T-helper 1 cell (primary cell): ENCODE measurements around the gene DAPK2.
"Not testable (repeated sequence)": the region's sequence is repeated elsewhere in the genome, so short reads cannot be mapped to it uniquely, and the experiment has no call there.

ENCODE experiments used
- DNase-seq, 5 donors: peaks; one replicate each; pipeline ENCODE4 v3.0.0-alpha.2; 2012 to 2020
- total RNA-seq, 4 donors: gene quantifications; one replicate each; lab custom pipeline; 2026; lab: John Stamatoyannopoulos, UW

The DAPK2 gene
- total RNA-seq = 1.3 to 5.8 (median 4.3) reads per million in 4 donors

DNA sequence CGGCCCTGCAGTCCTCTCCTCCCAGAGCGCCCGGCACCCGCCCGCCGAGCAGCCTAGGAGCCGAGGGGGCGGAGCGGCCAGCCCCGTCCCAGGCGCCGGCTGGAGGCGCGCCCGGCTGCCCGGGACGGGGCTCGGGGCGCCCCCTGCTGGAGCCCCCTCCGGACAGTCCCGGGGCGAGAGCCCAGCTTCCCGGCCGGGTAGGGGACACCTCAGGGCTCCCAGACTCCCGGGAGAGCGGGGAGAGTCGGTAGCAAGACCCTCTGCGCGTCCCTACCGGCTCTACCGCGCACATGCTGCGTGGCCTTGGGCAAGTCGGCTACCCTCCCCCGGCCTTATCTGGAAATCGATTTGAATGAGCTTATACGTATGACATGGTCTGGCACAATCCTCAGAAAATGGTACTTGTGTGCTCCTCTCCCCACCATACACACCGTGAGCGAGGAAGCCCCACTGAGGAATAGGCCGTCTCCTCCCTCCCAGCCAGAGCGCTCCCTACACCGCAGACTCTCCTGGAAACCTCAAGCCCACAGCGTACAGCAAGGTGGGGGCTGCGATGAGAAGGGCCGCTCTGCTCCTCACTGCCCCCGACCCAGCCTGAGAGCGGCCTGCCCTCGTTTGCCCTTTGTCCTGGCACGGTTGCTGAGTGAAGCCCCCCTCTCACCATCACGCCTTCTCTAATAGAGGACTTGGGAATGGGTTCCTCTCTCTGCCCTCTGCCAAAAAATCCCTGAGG is at the start of gene DAPK2:
Gene DAPK2, minus strand, starts transcription at position 65 of the 733 bp plus-strand sequence. CDS start 6,224 bp downstream, outside the sequence.
- DNase-seq = peak; percentile 40 to 70 (median 48)

DNA sequence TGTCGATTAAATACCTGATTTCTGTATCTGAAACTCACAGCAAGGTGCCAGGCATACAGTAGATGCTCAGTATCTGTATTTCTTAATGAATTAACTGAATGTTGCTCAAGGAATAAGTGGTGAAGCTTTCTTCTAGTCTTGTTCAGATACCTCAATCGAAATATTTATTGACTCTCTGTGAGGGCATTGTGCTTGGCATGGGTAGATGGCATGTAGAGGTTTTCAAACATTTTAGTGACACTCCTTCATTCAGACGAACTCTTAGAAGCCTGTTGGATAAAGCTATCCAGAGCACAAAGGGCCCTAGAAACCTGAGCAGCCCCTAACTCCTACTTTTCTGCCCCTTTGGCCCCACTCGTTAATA is 49.1 kb upstream of the DAPK2 start:
- no peak for DNase-seq

DNA sequence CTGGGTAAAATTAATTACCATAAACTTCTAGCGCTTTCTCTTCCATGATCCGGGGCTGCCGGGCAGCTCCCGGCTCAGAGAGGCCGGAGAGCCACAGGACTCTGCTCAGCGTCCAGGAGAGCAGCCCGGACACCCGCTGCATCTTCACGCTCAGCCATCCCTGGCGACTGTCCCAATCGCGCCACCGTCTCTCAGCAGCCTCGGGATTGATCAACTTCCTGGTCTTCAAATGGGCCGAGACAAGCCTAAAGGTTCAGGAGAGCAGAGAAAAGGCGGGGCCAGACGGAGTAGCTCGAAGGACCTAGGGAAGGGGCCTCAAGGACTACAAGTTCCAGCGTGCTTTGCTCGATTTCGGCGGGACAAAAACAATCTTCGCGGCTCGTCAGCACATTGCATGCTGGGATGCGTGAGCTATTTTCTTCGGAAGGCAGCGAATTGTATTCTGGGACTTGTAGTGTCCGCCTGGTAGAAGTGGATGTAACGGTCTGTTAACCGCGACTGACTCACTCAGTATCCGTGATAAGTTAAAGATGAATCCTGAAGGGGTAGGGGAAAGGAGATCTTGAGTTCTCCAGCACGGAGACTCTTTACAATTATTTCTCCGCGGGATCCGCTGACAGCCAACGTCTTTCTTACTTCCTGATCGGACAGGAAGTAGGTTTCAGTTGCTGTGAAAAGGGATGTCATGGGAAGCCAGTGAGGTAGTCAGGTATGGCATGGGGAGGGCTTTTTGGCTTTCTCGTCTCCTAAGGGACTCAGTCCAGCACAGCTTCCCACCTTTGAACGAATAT is 47.5 kb upstream of the DAPK2 start, which contains the start of gene CIAO2A:
Gene CIAO2A, minus strand, starts transcription at position 212 of the 791 bp plus-strand sequence. Its CDS starts 70 bp downstream, at position 142.
- peak; percentile 77 to 99 (median 87) for DNase-seq

DNA sequence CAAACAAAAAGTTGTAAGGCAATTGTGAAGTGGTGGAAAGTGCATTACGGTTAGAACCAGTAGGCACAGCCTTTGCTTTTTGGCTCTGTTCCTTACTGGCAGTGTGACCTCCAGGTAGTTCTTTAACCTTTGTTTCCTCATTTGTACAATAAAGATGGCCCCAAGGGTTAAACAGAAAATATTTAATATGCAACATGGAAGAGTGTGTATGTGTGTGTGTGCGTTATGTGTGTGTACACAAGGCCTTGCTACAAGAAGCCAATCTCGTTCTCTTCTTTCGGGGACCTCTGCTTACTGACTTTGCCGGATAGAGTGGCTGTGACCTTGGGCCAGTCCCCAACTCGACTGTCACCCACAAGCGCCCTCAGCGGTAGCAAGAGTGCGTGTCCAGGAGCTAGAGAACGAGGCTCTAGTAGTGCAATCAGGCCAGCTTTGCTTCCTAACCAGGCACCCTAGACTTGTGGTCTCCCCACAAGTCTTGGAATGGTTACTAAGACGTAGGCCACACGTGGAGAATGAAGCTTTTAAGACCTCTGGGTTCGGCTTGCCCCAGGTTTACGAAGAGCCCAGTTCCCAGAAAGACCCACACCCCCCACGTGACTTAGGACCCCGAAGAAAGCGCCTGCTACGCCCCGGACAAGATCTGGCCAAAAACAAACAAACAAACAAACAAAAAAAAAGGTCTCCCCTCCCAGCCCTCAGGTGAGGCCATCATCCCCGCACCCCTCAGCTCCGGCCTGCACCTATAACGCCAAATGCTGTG is 46.8 kb upstream of the DAPK2 start:
- DNase-seq = peak in 1 of 5 donors; percentile 62

DNA sequence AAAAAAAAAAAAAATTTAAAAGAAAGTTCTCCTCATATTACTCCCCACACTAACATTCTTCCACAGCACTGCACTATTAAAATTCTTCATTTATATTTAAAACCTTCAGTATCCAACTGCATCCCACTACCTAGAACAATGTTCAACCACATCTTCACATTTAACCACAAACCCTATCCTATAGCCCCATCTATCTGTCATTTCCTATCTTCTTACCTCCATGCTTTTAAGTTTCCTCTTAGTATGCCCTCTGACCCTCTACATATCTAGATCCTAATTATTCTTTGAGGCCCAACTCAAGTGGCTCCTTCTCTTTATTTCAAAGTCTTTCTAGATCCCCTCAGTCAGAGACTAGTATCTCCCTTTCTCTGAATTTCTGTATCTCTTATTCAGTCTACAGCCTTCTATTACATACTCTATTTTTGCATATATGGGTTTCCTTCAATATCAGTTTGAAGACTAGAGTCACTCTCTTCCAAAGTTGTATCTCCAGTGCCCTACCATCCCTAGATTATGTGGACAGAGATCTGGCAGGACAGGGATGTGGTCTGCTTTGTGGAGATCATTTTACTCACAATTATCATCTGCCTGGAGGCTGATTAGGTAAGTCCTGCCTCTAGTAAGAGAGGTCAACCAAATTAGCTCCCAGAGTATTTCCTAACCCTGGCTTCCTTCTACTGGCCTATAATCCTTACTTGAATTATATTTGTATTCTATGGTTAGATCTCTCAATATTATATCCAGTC is 46.0 kb upstream of the DAPK2 start:
- DNase-seq = peak in 1 of 5 donors; percentile 33

DNA sequence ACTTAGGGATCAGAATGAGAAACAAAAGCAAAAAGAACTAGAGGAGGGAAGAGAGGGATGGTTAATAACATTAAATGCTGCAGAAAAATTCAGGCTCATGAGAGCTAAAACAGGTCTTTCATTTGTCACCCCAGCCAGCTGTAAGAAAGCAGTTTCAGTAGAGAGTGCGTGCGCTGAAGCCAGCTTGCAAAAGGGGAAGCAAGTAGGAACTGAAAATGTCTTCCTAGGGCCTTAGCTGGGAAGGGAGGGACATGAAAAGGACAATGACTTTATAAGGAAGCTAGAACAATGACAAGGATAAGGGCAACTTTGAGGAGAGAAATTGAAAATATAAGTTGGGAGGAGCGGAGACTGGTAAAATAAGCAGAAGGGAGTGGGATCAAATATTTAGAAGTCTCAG is 44.2 kb upstream of the DAPK2 start:
- no peak for DNase-seq

DNA sequence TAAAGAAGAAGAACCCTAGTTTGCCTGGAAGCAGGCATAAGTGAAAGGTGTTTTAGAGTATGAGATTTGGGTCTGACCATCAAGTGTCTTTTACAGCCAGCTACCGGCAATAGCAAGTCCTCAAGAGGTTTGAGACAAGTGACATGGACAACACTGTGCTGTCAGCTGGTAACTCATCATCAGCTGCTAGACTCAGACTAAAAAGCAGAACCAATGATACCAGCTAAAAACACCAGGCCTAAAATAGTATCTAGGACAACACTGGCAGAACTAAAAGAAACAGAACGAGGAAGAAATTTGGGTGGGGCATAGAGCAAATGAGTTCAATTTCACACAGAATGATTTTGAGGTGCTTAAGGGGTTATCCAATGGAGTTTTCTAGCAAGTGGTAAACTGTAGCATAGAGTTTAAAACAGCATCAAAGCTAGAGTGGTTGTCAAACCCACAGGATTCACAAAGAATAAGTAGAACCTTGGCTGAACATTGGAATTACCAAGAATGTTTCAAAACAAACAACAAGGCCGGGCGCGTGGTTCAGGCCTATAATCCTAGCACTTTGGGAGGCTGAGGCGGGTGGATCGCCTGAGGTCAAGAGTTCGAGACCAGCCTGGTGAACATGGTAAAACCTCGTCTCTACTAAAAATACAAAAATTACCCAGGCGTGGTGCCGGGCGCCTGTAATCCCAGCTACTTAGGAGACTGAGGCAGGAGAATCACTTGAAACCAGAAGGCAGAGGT is 43.4 kb upstream of the DAPK2 start:
- no peak for DNase-seq

DNA sequence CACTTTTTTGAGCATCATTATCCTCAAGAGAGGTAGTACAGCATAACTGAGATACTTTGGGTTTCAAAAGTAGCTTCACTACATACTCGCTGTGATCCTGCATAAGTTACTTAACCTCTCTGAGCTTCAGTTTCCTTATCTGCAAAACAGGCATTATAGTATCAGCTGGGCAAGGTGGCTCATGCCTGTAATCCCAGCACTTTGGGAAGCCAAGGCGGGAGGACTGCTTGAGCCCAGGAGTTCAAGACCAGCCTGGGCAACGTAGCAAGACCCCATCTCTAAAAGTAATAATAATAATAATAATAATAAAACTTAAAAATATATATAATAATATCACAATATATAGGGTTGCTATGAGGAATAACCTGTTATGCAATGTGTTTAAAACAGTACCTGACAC is 36.5 kb upstream of the DAPK2 start:
- no peak for DNase-seq

DNA sequence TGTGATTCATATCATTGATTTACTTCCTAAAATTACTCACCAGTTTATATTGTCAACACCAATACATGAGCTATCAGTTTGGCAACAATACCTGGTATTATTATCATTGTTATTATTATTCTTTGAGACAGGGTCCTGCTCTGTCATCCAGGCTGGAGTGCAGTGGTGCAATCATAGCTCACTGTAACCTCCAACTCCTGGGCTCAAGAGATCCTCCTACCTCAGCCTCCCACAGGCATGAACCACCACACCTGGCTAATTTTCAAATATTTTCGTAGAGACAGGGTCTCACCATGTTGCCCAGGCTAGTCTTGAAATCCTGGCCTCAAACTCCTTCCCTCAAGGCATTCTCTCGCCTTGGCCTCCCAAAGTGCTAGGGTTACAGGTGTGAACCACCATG is 27.2 kb upstream of the DAPK2 start:
- not testable (repeated sequence) for DNase-seq

DNA sequence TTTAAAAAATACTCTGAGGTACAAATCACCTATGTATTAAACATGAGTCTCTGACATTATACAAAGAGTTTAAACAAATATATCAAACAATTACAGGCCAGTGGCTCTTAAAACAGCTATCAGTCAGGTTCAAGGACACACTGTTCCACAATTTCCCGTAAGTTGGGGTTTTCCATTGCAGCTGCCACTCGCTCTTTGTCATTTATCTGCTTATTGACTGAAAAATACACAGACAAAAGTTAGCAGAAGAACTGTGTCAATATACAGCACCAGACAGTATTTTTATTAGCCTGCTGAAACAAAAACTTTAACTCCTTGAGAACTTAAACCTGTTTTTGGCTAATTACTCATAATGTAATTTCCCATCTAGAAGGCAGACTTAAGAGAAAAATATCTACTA is 26.5 kb upstream of the DAPK2 start:
- no peak for DNase-seq

DNA sequence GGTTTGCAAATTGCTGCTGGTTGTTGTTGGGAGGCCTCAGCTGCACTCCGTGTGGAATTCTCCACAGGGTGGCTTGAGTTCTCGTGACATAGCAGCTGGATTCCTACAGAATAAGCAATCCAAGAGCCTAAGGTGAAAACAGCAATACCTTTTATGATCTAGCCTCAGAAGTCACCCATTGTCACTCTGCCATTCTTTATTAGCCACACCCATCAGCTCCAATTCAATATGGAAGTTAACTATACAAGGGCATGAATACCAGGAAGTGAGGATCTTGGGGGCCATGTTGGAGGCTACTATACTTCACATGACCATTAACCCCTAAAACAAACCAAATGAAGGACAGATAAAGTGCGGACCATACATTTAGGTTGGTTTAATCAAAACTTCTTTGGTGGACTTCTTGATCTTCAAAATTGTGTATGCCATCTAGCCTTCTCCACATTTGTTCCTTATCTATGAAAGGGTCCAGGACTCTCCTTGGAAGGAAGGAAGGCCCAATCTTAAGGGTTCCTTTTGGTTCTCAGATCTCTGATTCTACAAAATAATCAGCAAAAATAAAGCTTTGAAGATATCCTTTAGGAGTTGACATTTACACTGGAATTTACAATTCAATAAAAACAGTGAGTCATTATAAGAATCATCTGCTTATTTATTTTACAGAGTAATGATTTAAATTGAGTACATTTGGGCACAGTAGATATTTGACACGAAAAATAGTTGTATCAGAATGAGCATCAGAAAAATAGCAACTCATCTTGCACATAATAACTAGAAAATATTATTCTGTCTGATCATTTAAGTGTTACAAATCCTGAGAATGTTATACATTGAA is 25.9 kb upstream of the DAPK2 start:
- no peak for DNase-seq

DNA sequence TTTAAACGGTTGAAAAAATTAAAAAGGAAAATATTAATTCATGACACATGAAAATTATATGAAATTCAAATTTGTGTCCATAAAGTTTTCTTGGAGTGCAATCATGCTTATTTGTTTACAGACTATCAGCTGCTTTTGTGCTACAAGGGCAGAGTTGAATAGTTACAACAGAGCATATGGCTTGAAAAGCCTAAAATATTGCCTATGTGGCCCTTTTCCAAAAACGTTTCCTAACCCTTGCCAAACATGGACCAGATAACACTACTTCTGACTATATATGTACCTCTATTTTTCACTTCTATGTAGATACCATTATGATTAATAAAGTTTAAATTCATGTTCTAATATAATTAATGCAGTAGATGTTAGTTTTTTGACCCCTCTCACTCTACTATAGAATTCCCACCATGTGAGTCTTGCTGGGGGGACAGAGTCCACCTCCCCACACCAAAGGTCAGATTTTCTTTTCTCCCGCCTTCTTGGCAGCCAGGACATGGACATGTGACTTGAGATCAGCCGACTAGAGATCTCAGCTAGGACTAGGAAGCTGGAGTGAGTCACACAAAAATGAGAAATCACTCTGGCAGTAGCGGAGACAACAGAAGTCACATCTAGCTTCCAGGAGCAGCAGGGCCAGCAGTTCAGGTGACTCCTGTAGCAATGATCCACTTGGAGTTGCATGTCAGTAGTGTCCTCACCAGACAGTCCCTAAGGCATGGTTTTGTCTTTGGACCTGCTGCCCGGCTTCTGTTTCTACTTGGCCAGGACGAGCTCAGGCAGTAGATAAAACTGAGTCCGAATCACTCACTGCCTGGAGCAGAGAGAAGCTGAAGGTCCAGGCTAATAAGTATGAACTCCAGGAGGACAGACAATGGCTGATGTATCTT is 24.9 kb upstream of the DAPK2 start:
- DNase-seq = no peak

DNA sequence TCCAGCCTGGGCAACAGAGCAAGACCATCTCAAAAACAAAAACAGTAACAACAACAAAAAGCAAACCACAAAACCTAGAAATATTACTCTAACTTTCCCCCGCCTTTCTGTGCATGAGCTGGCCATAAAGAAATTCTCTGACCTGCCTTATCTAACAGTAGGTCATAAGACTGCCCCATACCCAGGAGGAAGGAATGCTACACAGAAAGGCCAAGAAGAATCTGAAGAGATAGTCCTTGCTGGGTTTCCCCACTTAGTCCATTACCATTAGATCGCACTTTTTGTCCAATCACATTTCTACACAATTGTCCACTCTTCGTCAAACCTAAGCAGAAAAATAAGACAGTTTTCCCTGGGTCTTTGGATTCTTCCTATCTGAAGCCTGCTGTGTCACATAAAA is 23.8 kb upstream of the DAPK2 start:
- no peak for DNase-seq

DNA sequence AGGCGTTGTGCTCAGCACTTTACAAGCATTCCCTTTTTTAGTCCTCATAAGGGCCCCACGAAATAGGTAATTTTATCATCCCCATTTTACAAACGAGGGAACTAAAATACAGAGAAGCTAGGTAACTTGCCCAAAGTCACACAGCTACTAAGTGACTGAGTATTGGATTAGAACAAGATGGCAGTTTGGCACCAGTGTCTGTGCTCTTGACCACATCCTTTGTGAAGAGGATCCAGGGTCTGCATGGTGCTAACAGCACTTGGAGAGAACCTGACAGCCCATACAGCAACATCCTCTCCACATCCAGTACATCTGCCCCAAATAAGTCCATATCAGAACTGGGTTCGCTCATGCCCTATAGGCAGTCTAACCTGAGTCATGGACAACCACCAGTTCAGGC is 21.8 kb upstream of the DAPK2 start:
- peak in 1 of 5 donors; percentile 35 for DNase-seq

DNA sequence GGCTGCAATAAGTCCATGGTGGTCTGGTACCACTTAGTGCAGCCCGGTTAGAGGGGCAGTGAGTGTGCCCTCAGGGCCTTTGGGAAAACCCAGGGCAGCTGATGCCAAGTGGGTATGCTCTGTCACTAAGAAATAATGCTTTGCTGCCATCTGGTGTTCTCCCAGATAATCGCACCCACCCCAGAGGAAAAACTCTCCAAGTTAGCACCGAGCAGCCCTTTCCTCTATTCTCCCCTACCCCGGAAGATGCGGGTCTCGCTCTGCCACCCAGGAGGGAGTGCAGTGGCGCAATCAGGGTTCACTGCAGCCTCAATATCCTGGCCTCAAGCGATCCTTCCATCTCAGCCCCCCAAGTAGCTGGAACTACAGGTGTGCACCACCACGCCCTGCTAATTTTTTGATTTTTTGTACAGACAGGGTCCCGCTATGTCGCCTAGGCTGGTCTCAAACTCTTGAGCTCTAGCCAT is 21.3 kb upstream of the DAPK2 start:
- peak; percentile 17 to 60 (median 54) for DNase-seq

DNA sequence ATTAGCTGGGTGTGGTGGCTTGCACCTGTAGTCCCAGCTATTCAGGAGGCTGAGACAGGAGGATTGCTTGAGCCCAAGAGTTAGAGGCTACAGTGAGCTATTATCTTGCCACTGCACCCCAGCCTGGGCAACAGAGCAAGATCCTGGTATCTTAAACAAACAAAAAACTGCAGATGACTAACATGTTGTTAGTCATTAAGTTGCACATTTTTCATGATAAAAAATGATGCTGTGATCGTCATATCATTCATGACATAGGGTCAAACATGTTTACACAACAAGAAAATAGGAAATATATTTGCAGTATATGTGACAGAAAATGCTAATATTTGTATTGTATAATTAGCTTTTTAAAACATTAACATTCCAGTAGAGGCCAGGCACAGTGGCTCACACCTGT is 20.2 kb upstream of the DAPK2 start:
- DNase-seq = no peak

DNA sequence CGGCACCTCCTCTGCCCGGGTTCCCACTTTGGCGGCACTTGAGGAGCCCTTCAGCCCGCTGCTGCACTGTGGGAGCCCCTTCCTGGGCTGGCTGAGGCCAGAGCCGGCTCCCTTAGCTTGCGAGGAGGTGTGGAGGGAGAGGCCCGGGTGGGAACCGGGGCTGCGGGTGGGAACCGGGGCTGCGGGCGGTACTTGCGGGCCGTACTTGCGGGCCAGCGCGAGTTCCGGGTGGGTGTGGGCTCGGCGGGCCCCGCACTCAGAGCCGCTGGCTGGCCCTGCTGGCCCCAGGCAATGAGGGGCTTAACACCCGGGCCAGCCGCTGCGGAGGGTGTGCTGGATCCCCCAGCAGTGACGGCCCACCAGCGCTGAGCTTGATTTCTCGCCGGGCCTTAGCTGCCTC is 14.4 kb upstream of the DAPK2 start:
- DNase-seq = no peak

DNA sequence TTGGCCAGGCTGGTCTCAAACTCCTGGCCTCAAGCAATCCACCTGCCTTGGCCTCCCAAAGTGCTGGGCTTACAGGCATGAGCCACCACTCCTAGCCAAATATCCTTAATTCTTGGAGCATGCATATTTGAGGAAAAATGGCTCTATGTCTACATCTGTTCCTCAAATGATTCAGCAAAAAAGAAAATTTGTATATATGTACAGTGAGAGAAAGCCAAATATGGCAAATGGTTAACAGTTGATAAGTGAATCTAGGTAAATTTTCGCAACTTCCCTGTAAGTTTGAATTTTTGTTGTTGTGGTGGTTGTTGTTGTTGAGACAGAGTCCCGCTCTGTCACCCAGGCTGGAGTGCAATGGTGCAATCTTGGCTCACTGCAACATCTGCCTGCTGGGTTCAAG is 12.8 kb upstream of the DAPK2 start:
- not testable (repeated sequence) for DNase-seq

DNA sequence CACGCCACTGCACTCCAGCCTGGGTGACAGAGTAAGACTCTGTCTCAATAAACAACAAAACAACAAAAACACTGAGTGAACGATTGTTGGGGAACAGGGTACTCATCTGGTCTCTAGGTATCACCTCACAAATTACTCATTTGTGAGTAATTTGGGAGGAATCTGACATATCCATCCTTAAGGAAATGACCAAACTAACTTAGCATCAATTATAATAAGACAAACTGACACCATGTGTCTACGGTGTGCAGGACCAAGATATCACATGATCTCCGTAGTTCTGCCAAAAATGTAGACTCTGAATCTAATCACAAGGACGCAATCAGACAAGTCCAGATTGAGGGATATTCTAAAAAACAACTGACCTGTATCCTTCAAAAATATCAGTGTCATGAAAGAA is 12.0 kb upstream of the DAPK2 start:
- no peak for DNase-seq

DNA sequence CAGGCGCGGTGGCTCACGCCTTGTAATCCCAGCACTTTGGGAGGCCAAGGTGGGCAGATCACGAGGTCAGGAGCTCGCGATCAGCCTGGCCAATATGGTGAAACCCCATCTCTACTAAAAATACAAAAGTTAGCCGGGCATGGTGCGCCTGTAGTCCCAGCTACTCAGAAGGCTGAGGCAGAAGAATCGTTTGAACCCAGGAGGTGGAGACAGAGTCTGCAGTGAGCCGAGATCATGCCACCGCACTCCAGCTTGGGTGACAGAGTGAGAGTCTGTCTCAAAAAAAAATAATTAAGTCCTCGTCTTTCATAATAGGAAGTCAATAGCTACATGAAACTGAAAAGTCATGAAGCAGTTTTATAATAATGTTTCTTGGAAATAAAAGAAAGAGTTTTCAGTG is 7.4 kb upstream of the DAPK2 start:
- DNase-seq = not testable (repeated sequence)
